SK-N-SH (cell line): ENCODE results near the gene DGKI. TPM values are rescaled to one million over a fixed set of nuclear protein-coding genes. Genes with fewer than 3 reads are reported as not detected.
A peak's percentile ranks its signal among the peaks of the same experiment; 100 is the strongest.

Experiments
- CTCF ChIA-PET: fragments of 300-600, 350-600 bp; formaldehyde crosslinking; extraction: SDS; loops from one replicate; lab custom pipeline; 2021; lab: Yijun Ruan, JAX
- POLR2A ChIA-PET: fragments of 350-600 bp; sonication (Branson Sonifier 250); formaldehyde crosslinking; extraction: SDS; loops from one replicate; lab custom pipeline; 2020; ENCODE audit warnings: antibody characterized with exemption, inconsistent platforms; lab: Yijun Ruan, JAX
- DNase-seq: peaks from one replicate; pipeline ENCODE4 v3.0.0; 2012
- H2AFZ ChIP-seq: fragments of 200-600 bp; sonication (generic); 2 replicates; pipeline ENCODE4 v1.8.1; 2016; ENCODE audit warnings: antibody characterized with exemption, mild to moderate bottlenecking, low read depth
- H3F3A ChIP-seq: fragments of 200-600 bp; sonication (generic); replicated peaks from 2 replicates; pipeline ENCODE3; 2016; ENCODE audit warnings: antibody characterized with exemption, mild to moderate bottlenecking; ENCODE audit not compliant: insufficient read depth
- H3K27ac ChIP-seq, 2 experiments: fragments of 200-500 bp in 1 of 2; fragments of 200-600 bp in 1 of 2; sonication (Bioruptor generic) in 1 of 2; sonication (generic), shearing (Covaris generic) in 1 of 2; 2 replicates each; pipeline versions ENCODE4 v1.5.1 to v1.6.1; 2014 to 2016; ENCODE audit warnings: low read depth in 2 of 2, inconsistent platforms in 1 of 2, low read length in 1 of 2, mild to moderate bottlenecking in 1 of 2, mixed read lengths in 1 of 2
- H3K27me3 ChIP-seq: fragments of 200-600 bp; sonication (generic), shearing (Covaris generic); 2 replicates; pipeline ENCODE4 v1.6.1; 2016; ENCODE audit warnings: mixed run types; ENCODE audit not compliant: insufficient read depth
- H3K36me3 ChIP-seq, 2 experiments: fragments of 200-500 bp in 1 of 2; fragments of 200-600 bp in 1 of 2; sonication (Bioruptor generic) in 1 of 2; sonication (generic) in 1 of 2; replicated peaks in 1 of 2; 2 replicates each; pipeline versions ENCODE3 to v1.5.1; 2014 to 2016; ENCODE audit warnings: low read length in 1 of 2, mild to moderate bottlenecking in 1 of 2; ENCODE audit not compliant: insufficient read depth in 2 of 2, control insufficient read depth in 1 of 2
- H3K4me1 ChIP-seq, 2 experiments: fragments of 200-500 bp in 1 of 2; fragments of 200-600 bp in 1 of 2; sonication (Bioruptor generic) in 1 of 2; sonication (generic), shearing (Covaris generic) in 1 of 2; 2 replicates each; pipeline versions ENCODE4 v1.5.1 to v1.6.1; 2014 to 2016; ENCODE audit warnings: low read depth in 1 of 2, low read length in 1 of 2, mixed run types in 1 of 2; ENCODE audit not compliant: insufficient read depth in 2 of 2, control insufficient read depth in 1 of 2
- H3K4me2 ChIP-seq: fragments of 200-600 bp; sonication (generic), shearing (Covaris generic); 2 replicates; pipeline ENCODE4 v1.6.1; 2017; ENCODE audit warnings: mixed run types
- H3K4me3 ChIP-seq, 2 experiments: fragments of 200-500 bp in 1 of 2; fragments of 200-600 bp in 1 of 2; sonication (Bioruptor generic) in 1 of 2; sonication (generic), shearing (Covaris generic) in 1 of 2; 2 replicates each; pipeline versions ENCODE4 v1.5.1 to v1.8.1; 2014 to 2016; ENCODE audit warnings: low read depth in 2 of 2, inconsistent platforms in 1 of 2, low read length in 1 of 2, mild to moderate bottlenecking in 1 of 2, mixed read lengths in 1 of 2, moderate library complexity in 1 of 2
- H3K79me2 ChIP-seq: fragments of 200-600 bp; sonication (generic); 2 replicates; pipeline ENCODE4 v1.8.1; 2017; ENCODE audit warnings: mild to moderate bottlenecking; ENCODE audit not compliant: insufficient read depth
- H3K9ac ChIP-seq: fragments of 200-600 bp; sonication (generic); 2 replicates; pipeline ENCODE4 v1.6.1; 2017; ENCODE audit warnings: mixed run types
- H3K9me2 ChIP-seq: fragments of 200-600 bp; sonication (generic); 2 replicates; pipeline ENCODE4 v1.6.1; 2017; ENCODE audit warnings: mixed run types
- H3K9me3 ChIP-seq: fragments of 200-600 bp; sonication (generic); 2 replicates; pipeline ENCODE4 v1.6.1; 2017; ENCODE audit warnings: mixed run types, mild to moderate bottlenecking, moderate library complexity
- H4K20me1 ChIP-seq: fragments of 200-600 bp; sonication (generic); 2 replicates; pipeline ENCODE4 v1.6.1; 2017; ENCODE audit warnings: mild to moderate bottlenecking, mixed run types; ENCODE audit not compliant: insufficient read depth
- CHD2 ChIP-seq: fragments of 150-350 bp; IDR thresholded peaks from 2 replicates; pipeline ENCODE4 v1.6.1; 2018; ENCODE audit warnings: low read length; ENCODE audit not compliant: partially characterized antibody
- EZH2phosphoT487 ChIP-seq: fragments of 200-600 bp; sonication (generic); IDR thresholded peaks from 2 replicates; pipeline ENCODE4 v1.6.1; 2017; ENCODE audit warnings: low read depth, mixed run types, mild to moderate bottlenecking, antibody characterized with exemption, moderate library complexity, borderline replicate concordance
- FOXJ3 ChIP-seq: sonication (generic); formaldehyde crosslinking; IDR thresholded peaks from 2 replicates; pipeline ENCODE4 v1.5.1; 2020; ENCODE audit warnings: mild to moderate bottlenecking, missing genetic modification reagents
- FOXM1 ChIP-seq: IDR thresholded peaks from 2 replicates; pipeline ENCODE4 v1.4.0; 2012; ENCODE audit warnings: low read depth, mild to moderate bottlenecking
- GABPA ChIP-seq: IDR thresholded peaks from 2 replicates; pipeline ENCODE4 v1.4.0; 2012; ENCODE audit warnings: low read depth, mild to moderate bottlenecking
- GATA2 ChIP-seq: sonication (generic); formaldehyde crosslinking; IDR thresholded peaks from 2 replicates; pipeline ENCODE4 v1.5.0; 2020; ENCODE audit warnings: mild to moderate bottlenecking, missing genetic modification reagents
- JUND ChIP-seq: IDR thresholded peaks from 2 replicates; pipeline ENCODE4 v1.4.0; 2012
- MEF2A ChIP-seq: IDR thresholded peaks from 2 replicates; pipeline ENCODE4 v1.4.0; 2012; ENCODE audit warnings: low read depth, borderline replicate concordance
- MXI1 ChIP-seq: IDR thresholded peaks from 2 replicates; pipeline ENCODE4 v1.6.1; 2012; ENCODE audit warnings: mild to moderate bottlenecking, low read depth, low read length, improper control_type of control experiment
- NRF1 ChIP-seq: IDR thresholded peaks from 2 replicates; pipeline ENCODE4 v1.6.1; 2012; ENCODE audit warnings: low read depth, mild to moderate bottlenecking, low read length
- POLR2AphosphoS5 ChIP-seq: IDR thresholded peaks from 2 replicates; pipeline ENCODE4 v1.6.1; 2012; ENCODE audit warnings: low read depth, low read length
- RCOR1 ChIP-seq: fragments of 150-350 bp; IDR thresholded peaks from 2 replicates; pipeline ENCODE4 v1.6.1; 2017; ENCODE audit warnings: antibody characterized with exemption, low read length
- TCF12 ChIP-seq: IDR thresholded peaks from 2 replicates; pipeline ENCODE4 v1.4.0; 2012
- WGBS: methylation state at CpG from one replicate; pipeline ENCODE4 v1.1.6; 2017; ENCODE audit warnings: low lambda C conversion rate; 5-methylcytosine and 5-hydroxymethylcytosine counted together
- polyA plus RNA-seq, 3 experiments: library from polyadenylated mRNA; depleted of rRNA; stranded (reverse); fragments of >200 nt; gene quantifications; 2 replicates each; pipeline ENCODE4 v1.2.3, GENCODE V29; 2012
- TF ChIP-seq, protein P1 (sequence below): IDR thresholded peaks from 2 replicates; pipeline ENCODE4; 2012
- TF ChIP-seq, protein P2 (sequence below): IDR thresholded peaks from 2 replicates; pipeline ENCODE4 v1.6.1; 2012; ENCODE audit warnings: mild to moderate bottlenecking, low read depth, low read length, moderate library complexity
- TF ChIP-seq, protein P3 (sequence below): IDR thresholded peaks from 2 replicates; pipeline ENCODE4 v1.4.0; 2012; ENCODE audit warnings: low read depth, borderline replicate concordance
- TF ChIP-seq, protein P4 (sequence below): fragments of 150-350 bp; IDR thresholded peaks from 2 replicates; pipeline ENCODE4 v1.6.1; 2017; ENCODE audit warnings: antibody characterized with exemption, low read length, low read depth, borderline replicate concordance

DGKI gene
- polyA plus RNA-seq, 1 of the 3 experiments (the other 2 are of a cell fraction) = 1.3 TPM

DNA sequence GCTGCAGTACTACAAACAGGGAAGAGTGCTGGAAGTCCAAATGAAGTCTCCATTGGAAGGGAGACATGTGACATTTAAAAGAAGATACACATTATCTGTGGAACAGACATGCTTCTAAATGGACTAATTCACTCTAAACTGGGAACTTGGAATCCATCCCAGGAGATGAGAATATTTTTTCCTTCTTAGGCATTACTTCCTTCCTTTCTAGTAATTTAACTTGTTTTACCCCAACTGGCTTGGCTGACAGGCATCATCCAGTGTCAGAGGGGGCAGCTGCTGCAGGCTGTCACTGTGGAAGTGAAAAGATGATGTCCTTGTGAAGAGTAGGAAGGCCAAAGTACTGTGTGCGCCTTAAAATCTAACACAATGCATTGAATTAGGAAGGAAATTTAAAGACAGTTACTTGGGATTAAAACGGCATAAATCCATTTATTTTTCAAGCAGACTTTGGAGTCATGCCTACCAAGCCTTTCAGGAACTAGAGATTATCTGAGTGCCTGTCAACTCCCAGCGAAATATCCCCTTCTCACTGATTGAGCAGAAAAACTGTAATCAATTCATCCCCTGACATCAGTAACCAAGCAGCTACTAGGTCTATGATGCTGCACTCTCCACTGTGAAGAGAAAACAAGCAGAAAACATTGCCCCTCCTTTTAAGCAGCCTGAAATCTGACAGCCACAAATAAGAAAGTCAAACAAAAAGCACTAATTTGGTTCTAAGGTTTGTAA is 161.2 kb downstream of the DGKI start:
- no peak for DNase-seq
- Histone ChIP-seq H4K20me1 (no peaks in the 10 kb centered on the region), H3K4me1 (peaks cover 17 to 47% of the 10 kb centered on the region in 2 experiments; a peak in 3 of 4 replicates), H2AFZ (no peak overlapping the region), H3K9ac (peak overlapping the region; percentile 39; the same call in 1 of the 2 replicates), H3K79me2 (no peaks in the 10 kb centered on the region), H3K9me3 (no peaks in the 10 kb centered on the region), H3F3A (peaks cover 27% of the 10 kb centered on the region), H3K36me3 (no peaks in the 10 kb centered on the region), H3K4me2 (peak overlapping the region; percentile 29; the same call in 1 of the 2 replicates), H3K9me2 (no peaks in the 10 kb centered on the region), H3K27ac (peak overlapping the region; percentile 70 to 81), H3K27me3 (no peaks in the 10 kb centered on the region), H3K4me3 (no peak overlapping the region)
- POLR2A ChIA-PET = no interaction called here
- CTCF ChIA-PET = interaction anchor here (0.5 to 1.0 kb wide), 2 partner anchors 9 to 516 kb away, joined by 3 read pairs; no protein-coding TSS in a partner anchor
- TF ChIP-seq, protein P1, sequence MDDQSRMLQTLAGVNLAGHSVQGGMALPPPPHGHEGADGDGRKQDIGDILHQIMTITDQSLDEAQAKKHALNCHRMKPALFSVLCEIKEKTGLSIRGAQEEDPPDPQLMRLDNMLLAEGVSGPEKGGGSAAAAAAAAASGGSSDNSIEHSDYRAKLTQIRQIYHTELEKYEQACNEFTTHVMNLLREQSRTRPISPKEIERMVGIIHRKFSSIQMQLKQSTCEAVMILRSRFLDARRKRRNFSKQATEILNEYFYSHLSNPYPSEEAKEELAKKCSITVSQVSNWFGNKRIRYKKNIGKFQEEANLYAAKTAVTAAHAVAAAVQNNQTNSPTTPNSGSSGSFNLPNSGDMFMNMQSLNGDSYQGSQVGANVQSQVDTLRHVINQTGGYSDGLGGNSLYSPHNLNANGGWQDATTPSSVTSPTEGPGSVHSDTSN = 0 out of 2 replicates have a peak, but pooled peaks have one; percentile 9
- TF ChIP-seq TCF12 = peak; percentile 18; the same call in 1 of the 2 replicates
- TF ChIP-seq POLR2AphosphoS5 = no peak
- WGBS = 75% methylated on average over 3 of the region's 3 CpGs

DNA sequence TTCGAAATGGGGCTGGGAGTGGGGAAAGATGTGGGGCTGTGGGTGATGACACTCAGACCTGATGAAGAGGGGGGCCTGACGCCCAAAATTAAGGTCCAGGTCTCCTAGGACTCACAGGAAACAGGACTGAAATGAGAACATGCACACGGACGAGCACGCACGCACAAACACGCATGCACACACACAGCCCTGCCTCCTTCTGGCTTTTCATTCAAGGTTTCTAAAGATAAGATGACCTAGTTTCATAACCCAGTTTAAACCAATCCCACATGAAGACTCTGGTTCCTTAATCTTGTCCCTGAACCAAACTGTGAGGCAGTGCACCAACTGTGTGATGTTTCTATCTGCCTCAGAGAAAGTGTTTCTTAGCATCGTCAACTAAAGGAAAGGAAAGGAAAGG is 162.0 kb downstream of the DGKI start:
- POLR2A ChIA-PET = no interaction called here
- DNase-seq = no peak
- H3K4me2 ChIP-seq = no peak overlapping the region; the same call in 1 of the 2 replicates
- no peak overlapping the region for H2AFZ ChIP-seq
- no peaks in the 10 kb centered on the region for H4K20me1 ChIP-seq
- 85% methylated on average over 8 of the region's 8 CpGs for WGBS
- H3K36me3 ChIP-seq = no peaks in the 10 kb centered on the region
- CTCF ChIA-PET = interaction anchor here (1.0 kb wide), 1 partner anchor 515 kb away, joined by 3 read pairs; no protein-coding TSS in a partner anchor
- peak overlapping the region; percentile 70 to 81; a peak in 3 of 4 replicates for H3K27ac ChIP-seq
- H3F3A ChIP-seq = peaks cover 27% of the 10 kb centered on the region
- H3K4me1 ChIP-seq = peaks cover 17 to 47% of the 10 kb centered on the region in 2 experiments; a peak in 3 of 4 replicates
- no peaks in the 10 kb centered on the region for H3K79me2 ChIP-seq
- no peaks in the 10 kb centered on the region for H3K9me3 ChIP-seq
- H3K4me3 ChIP-seq = no peak overlapping the region
- H3K27me3 ChIP-seq = no peaks in the 10 kb centered on the region
- H3K9me2 ChIP-seq = no peaks in the 10 kb centered on the region
- TF ChIP-seq, protein P1 = no peak
- TF ChIP-seq MXI1 (no peak), FOXJ3 (CRISPR knock-in tag) (no peak), TCF12 (no peak), CHD2 (no peak), FOXM1 (no peak), NRF1 (no peak), RCOR1 (no peak), JUND (no peak), MEF2A (no peak), EZH2phosphoT487 (no peak), GATA2 (no peak), GABPA (no peak)
- TF ChIP-seq, protein P2, sequence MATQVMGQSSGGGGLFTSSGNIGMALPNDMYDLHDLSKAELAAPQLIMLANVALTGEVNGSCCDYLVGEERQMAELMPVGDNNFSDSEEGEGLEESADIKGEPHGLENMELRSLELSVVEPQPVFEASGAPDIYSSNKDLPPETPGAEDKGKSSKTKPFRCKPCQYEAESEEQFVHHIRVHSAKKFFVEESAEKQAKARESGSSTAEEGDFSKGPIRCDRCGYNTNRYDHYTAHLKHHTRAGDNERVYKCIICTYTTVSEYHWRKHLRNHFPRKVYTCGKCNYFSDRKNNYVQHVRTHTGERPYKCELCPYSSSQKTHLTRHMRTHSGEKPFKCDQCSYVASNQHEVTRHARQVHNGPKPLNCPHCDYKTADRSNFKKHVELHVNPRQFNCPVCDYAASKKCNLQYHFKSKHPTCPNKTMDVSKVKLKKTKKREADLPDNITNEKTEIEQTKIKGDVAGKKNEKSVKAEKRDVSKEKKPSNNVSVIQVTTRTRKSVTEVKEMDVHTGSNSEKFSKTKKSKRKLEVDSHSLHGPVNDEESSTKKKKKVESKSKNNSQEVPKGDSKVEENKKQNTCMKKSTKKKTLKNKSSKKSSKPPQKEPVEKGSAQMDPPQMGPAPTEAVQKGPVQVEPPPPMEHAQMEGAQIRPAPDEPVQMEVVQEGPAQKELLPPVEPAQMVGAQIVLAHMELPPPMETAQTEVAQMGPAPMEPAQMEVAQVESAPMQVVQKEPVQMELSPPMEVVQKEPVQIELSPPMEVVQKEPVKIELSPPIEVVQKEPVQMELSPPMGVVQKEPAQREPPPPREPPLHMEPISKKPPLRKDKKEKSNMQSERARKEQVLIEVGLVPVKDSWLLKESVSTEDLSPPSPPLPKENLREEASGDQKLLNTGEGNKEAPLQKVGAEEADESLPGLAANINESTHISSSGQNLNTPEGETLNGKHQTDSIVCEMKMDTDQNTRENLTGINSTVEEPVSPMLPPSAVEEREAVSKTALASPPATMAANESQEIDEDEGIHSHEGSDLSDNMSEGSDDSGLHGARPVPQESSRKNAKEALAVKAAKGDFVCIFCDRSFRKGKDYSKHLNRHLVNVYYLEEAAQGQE = no peak
- TF ChIP-seq, protein P3, sequence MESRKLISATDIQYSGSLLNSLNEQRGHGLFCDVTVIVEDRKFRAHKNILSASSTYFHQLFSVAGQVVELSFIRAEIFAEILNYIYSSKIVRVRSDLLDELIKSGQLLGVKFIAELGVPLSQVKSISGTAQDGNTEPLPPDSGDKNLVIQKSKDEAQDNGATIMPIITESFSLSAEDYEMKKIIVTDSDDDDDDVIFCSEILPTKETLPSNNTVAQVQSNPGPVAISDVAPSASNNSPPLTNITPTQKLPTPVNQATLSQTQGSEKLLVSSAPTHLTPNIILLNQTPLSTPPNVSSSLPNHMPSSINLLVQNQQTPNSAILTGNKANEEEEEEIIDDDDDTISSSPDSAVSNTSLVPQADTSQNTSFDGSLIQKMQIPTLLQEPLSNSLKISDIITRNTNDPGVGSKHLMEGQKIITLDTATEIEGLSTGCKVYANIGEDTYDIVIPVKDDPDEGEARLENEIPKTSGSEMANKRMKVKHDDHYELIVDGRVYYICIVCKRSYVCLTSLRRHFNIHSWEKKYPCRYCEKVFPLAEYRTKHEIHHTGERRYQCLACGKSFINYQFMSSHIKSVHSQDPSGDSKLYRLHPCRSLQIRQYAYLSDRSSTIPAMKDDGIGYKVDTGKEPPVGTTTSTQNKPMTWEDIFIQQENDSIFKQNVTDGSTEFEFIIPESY = no peak
- TF ChIP-seq, protein P4, sequence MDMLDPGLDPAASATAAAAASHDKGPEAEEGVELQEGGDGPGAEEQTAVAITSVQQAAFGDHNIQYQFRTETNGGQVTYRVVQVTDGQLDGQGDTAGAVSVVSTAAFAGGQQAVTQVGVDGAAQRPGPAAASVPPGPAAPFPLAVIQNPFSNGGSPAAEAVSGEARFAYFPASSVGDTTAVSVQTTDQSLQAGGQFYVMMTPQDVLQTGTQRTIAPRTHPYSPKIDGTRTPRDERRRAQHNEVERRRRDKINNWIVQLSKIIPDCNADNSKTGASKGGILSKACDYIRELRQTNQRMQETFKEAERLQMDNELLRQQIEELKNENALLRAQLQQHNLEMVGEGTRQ = no peak
- TF ChIP-seq, all 33 proteins: peak for 0
- H3K9ac ChIP-seq = no peak overlapping the region
